IPS-18c (cell line): Measurements from ENCODE around the gene CLDN9.
"Not testable (repeated sequence)": the region's sequence is repeated elsewhere in the genome, so short reads cannot be mapped to it uniquely, and the experiment has no call there.

Experiments used
- H3K4me3 ChIP-seq: 2 replicates; pipeline ENCODE4 v1.7.0; 2013; ENCODE audit warnings: low read depth, mild to moderate bottlenecking, low read length, moderate library complexity; ENCODE audit not compliant: insufficient read depth
- H3K9me3 ChIP-seq: one replicate; pipeline ENCODE4 v1.6.1; 2013; ENCODE audit warnings: mild to moderate bottlenecking, low read length, moderate library complexity; ENCODE audit not compliant: control insufficient read depth, insufficient read depth

Gene CLDN9

DNA sequence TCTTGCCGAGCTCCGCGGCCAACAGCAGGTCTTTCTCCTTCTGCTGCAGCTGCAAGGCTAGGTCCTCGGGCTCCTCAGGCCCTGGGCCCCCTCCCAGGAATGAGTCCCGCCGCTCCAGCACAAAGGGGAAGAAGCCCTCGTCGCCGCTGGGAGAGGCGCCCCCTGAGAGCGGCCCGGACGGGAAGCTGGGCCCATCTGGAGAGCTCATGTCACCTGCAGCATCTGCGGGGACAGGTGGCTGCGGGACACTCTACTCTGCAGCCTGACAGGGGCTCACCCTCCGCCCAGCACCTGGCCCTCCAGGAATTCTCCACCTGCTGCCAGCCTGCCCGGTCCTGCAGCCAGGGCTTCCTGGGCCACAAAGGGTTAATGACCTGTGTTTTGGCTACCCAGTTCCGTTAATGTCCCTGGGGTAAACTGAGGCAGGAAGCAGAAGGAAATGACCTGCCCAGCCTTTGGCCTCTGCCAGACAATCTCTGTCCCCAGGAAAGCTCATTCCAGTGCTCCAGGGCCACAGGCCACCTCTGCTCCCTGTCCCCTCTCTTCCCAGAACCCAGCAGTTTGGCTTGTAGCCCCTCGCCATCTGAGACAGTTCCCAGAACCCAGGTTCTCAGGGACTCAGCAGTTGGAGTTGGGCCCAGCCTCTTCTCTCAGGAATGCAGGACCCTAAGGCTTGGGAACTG, 22.7 kb downstream of the CLDN9 start:
- Histone ChIP-seq H3K4me3 (no peak overlapping the region; the same call in 1 of the 2 replicates), H3K9me3 (no peaks in the 10 kb centered on the region)

DNA sequence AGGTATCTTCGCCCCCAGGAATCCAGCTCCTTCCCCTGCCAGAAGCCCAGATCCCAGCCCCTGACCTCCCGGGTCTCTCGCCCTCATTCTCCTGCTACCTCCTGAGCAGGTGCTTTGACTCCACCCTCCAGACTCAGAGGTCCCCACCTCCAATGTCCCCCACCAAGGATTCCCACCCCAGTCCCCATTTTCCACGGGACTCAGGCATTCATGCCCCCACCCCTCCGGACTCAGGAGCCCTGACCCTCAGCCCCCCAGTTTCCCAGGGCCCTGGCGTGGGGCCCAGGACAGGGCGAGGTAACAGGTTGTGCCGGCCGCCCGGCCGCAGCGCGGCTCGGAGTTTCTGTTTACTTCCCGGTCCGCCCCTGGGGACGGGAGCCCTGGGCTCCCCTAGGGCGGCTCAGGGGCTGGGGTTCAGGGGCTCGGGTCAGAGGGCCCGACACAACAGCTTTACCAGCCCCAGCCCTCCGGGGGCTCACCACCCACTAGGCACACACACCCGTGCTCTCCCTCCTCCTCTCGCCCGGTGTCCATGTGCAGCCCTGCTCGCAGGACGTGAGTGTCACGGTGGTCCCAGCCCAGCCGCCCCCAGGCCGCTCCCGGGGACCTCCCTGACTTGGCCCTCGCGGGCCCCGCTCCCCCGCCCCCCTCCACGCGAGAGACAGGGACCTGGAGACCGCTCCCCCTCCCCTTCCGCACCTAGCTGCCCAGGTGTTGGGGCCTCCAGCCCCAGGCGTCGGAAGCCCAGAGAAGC, 23.4 kb downstream of the CLDN9 start:
- no peaks in the 10 kb centered on the region for H3K9me3 ChIP-seq
- peak overlapping the region; percentile 59; the same call in 1 of the 2 replicates for H3K4me3 ChIP-seq

DNA sequence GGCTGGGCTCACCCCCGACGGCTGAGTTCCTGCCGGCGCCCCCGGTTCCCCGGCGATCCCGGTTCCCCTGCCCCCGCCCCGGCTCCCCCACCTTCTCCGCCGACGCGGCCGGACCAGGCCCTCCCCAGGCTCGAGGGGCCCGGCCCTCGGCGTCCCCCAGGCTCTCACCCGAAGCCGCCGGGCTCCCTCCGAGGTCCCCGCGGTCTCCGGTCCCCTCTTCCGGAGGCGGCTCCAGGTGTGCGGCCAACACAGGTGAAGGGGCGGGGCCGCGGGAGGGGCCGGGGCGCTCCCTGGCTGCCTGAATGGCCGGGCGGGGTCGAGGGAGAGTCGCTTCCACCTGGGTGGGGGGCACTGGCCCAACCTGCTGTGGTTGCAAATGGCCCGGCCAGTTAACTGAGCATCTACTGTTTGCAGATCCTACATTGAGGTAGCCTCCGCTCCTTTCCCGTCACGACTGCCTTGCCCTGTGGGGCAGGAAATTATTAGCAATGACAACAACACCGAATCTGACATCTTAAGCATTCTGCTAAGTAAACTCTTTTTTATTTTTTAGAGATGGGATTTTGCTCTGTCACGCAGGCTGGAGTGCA, 24.1 kb downstream of the CLDN9 start, which contains the start of gene BICDL2:
Gene BICDL2 (minus strand): TSS at position 219 of the 590 bp plus-strand sequence. CDS start 1,448 bp downstream, outside the sequence.
- no peaks in the 10 kb centered on the region for H3K9me3 ChIP-seq
- peak within 1 kb of the TSS; percentile 59; the same call in 1 of the 2 replicates for H3K4me3 ChIP-seq

DNA sequence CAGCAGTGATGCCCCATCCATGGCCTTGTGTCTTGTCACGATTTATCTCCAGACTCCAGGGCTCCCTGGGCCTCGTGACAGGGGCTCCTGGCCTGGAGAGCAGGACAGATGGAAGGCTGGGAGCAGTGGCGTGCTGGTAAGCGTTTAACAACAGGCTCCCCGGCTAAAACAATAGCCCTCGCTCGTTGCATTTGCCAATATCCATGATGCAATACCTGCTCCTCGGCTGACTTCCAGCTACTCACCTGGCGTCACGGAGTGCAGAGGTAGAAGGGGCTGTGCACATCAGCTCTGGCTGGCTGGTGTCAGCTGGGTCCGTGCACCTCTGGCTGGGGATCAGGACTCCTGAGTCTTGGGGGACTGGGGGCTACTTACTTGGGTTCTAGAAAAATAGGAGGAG, 25.5 kb downstream of the CLDN9 start:
- Histone ChIP-seq H3K4me3 (no peak overlapping the region), H3K9me3 (no peaks in the 10 kb centered on the region)

DNA sequence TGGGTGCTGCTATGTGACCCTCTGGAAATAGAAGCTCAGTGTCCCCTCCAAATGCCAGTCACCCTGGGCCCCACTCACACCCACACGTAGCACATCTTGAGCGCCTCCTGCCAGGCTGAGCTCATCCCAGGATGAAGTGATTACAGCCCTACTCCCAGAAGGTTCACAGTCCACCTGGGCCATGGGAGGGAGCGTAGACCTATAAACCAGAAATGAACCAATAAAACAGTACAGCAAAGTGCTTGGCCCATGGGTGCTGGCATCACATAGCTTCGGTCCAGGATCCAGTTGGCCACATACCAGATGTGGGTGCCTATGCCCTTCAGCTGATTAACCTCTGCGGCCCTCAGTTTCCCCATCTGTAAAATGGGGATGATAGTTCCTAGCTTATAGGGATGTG, 26.2 kb downstream of the CLDN9 start:
- H3K9me3 ChIP-seq, result no peaks in the 10 kb centered on the region
- no peak overlapping the region for H3K4me3 ChIP-seq

DNA sequence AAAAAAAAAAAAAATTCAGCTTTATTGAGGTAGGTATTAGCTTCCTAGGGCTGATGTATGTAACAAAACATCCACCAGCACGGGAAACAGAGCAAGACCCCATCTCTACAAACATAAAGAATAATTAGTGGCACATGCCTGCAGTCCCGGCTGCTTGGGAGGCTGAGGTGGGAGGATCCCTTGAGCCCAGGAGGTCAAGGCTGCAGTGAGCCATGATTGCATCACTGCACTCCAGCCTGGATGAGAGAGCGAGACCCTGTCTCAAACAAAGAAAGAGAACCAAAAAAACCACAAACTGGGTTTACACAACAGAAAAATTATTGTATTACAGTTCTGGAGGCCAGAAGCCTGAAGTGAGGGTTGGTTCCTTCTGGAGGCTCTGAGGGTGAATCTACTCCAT, 29.7 kb downstream of the CLDN9 start:
- H3K9me3 ChIP-seq, result no peaks in the 10 kb centered on the region
- no peak overlapping the region for H3K4me3 ChIP-seq

DNA sequence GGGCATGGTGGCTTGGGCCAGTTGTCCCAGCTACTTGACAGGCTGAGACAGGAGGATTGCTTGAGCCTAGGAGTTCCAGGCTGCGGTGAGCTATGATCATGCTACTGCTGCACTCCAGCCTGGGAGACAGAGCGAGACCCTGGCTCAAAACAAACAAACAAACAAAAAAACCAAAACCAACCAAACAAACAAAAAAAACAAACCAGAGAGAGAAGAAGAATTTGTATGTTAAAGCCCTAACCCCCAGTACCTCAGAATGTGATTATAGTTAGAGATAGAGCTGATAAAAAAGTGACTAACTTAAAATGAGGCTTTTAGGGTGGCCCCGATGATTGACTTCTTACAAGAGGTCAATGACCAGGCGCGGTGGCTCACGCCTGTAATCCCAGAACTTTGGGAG, 32.0 kb downstream of the CLDN9 start:
- H3K4me3 ChIP-seq, result no peak overlapping the region

DNA sequence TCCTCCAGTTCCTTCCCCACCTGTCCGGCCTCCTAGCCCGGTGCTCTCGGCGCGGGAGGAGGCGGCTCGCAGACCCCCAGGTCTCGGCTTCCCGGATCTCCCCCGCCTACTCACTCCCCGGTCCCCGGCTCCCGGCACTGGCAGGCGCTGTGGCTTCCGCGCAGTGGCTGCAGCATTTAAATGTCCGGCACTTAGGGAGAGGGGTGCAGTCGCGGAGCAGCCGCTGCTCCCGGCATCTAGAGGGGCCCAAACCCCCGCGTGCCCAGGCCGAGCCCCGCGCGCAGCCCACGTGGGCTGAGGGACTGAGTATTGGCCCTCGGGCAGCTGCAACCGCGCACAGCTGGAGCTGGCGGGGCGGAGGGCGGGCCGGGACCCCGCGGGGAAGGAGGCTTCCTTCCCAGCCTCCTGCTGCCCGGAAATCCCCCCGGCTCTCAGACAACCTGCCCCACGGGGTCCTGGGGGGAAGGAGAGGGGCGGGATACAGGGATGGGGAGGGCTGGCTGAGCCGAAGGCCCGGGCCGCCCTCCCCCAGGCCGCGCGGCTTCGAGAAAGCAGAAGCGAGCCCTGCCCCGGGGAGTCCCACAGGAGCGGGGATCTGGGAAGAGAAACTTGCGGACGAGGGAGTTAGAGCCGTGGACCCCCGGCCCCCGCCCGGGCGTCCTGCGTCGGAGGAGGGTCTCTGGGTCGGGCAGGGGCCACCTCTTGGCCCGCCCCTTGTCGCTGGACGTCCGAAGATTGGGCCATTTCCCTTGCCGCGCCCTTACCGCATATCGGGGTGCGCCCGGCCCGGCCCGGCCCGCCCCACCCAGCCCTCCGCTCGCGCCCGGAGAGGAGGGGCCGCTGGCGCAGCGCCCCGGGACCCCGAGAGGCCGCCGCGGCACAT, 33.3 kb downstream of the CLDN9 start, which contains the start of gene MMP25:
Gene MMP25 (plus strand): TSS at position 804 of the 883 bp plus-strand sequence. CDS start 357 bp downstream, outside the sequence.
- no peaks in the 10 kb centered on the region for H3K9me3 ChIP-seq
- H3K4me3 ChIP-seq, result peak within 1 kb of the TSS; percentile 71

More for the DNA sequence above, 32.0 kb downstream of the CLDN9 start:
- H3K9me3 ChIP-seq, result no peaks in the 10 kb centered on the region

DNA sequence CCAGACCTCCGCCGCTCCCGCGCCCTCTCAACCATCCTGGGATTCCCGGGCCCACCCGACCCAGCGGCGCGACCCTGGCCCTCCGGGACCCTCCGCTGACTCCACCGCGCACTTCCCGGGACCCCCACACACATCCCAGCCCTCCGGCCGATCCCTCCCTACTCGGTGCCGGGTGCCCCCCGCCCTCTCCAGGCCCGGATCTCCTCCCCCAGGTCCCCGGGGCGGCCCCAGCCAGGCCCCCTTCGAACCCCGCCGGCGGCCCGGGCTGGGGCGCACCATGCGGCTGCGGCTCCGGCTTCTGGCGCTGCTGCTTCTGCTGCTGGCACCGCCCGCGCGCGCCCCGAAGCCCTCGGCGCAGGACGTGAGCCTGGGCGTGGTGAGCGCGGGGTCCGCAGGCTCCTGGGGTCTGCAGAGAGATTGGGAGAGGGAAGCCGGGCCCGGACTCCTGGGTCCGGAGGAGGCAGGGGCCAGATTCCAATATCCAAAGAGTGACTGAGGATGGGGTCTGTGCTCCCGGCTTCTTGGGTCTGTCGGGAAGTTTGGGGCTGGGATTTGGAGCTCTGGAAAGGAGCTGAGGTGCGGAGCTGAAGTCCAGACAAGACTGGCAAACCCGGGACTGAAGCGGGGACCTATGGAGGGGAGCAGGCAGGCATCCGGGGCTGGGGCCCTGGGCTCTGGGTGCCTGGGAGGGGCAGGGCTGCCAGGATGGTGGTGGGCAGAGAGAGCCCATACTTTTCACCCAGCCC, 34.1 kb downstream of the CLDN9 start:
- H3K4me3 ChIP-seq, result peak overlapping the region; percentile 71

DNA sequence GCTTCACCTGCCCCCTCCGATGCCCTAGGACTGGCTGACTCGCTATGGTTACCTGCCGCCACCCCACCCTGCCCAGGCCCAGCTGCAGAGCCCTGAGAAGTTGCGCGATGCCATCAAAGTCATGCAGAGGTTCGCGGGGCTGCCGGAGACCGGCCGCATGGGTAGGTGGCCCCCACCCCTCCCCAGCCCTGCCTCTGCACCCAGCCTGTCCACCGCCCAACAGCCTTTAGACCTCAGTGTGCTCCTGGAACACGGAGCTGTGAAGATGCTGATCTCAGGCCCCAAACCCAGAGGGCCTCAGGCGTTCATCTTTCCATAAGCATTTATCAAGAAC, 34.6 kb downstream of the CLDN9 start:
- Histone ChIP-seq H3K9me3 (no peaks in the 10 kb centered on the region), H3K4me3 (peak overlapping the region; percentile 71)

More for the DNA sequence above, 34.1 kb downstream of the CLDN9 start:
- H3K9me3 ChIP-seq, result no peaks in the 10 kb centered on the region

DNA sequence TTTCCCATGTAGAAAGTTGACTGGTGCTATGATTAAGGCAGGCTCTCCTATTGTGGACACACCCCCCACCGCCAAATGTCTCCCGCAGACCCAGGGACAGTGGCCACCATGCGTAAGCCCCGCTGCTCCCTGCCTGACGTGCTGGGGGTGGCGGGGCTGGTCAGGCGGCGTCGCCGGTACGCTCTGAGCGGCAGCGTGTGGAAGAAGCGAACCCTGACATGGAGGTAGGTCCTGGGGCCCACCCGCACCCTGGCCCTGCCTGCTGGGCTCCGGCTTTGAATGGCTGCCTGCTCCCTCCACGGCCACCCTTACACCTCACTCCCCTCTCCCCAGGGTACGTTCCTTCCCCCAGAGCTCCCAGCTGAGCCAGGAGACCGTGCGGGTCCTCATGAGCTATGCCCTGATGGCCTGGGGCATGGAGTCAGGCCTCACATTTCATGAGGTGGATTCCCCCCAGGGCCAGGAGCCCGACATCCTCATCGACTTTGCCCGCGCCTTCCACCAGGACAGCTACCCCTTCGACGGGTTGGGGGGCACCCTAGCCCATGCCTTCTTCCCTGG, 37.3 kb downstream of the CLDN9 start:
- no peaks in the 10 kb centered on the region for H3K9me3 ChIP-seq
- no peak overlapping the region for H3K4me3 ChIP-seq

DNA sequence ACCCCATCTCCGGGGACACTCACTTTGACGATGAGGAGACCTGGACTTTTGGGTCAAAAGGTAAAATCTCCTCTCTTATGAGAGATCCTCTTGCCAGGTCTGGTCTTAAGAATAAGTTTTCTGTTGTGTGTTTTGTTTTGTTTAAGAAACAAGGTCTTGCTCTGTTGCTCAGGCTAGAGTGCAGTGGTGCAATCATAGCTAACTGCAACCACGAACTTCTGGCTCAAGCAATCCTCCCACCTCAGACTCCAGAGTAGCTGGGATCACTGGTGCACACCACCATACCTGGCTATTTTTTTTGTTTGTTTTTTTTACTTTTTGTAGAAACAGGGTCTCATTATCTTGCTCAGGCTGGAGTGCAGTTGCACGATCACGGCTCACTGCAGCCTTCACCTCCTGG, 37.8 kb downstream of the CLDN9 start:
- no peak overlapping the region for H3K4me3 ChIP-seq
- no peaks in the 10 kb centered on the region for H3K9me3 ChIP-seq

DNA sequence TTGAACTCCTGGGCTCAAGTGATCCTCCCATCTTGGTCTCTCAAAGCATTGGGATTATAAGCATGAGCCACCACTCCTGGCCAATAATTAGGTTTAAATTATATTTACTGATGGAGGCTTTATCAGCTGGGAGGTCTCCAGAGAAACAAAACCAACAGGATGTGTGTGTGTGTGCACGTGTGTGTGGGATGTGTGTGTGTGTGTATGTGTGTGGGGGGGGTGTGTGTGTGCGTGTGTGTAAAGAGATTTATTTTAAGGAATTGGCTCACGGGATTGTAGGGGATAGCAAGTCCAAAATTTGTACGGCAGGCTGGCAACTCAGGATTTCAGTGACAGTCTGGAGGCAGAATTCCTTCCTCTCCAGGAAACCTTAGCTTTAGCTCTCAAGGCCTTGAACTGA, 38.3 kb downstream of the CLDN9 start:
- Histone ChIP-seq H3K4me3 (no peak overlapping the region), H3K9me3 (no peaks in the 10 kb centered on the region)

DNA sequence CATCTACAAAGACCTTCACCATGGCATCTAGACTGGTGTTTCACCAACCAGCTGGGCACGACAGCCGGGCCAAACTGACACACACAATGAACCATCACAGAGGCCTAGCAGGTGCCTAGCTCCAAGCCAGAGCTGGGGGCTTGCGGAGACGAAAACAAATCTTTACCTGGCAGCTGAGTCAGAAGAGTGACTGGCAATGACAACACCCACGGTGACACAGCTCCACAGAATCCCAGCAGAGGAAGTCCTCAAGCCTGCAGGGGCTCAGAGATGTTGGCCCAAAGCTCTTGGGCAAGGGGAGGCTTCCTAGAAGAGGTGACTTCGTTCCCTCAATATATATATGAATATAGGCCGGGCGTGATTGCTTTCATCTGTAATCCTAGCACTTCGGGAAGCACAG, 38.8 kb downstream of the CLDN9 start:
- no peaks in the 10 kb centered on the region for H3K9me3 ChIP-seq
- no peak overlapping the region for H3K4me3 ChIP-seq

DNA sequence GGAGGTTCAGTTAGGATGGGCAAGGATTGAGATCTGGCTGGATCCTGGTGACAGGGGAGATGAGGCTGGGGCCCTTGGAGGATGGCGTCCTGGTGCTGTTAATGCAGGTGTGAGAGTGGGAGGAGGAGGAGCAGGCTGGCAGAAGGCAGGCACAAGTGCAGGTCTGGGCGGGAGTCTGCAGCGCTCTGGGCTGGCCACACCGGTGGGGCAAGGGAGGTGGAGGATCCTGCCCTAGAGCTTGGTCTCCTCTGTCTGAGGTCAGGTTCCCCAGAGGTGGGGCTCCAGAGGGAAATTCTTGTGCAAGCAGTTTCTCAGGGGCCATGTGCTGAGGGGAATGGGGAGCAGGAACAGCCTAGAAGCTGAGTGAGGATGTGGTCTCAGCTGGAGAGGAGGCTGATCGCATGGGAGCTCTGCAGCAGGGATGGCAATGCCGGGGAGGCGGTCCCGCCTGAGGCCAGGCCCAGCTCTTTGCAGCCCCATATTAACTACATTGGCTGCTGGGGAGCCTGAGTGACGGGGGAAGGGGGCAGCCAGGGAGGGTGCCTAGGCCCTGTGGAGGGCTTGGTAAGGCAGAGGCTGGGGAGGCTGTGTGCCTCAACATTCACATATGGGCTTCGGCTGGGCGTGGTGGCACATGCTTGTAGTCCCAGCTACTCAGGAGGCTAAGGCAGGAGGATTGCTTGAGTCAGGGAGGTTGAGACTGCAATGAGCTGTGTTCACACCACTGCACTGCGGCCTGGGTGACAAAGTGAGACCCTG, 40.0 kb downstream of the CLDN9 start:
- not testable (repeated sequence) for H3K9me3 ChIP-seq

DNA sequence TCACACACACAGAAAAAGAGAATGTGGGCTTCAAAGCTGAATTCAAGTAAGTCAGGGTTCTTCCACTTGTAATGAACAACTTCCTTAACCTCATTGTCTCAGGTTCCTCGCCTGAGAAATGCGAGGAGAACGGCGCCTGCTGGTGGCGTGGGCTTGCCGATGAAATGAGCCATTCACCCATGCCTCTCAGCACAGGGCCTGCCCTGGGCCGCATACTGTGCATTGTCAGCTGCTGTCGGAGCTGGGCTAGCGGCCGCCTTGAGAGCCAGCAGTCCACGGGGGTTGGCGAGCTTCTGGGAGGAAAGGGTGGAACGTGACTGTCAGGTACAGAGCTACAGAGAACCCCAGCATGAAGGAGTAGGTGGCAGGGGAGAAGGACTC, 40.6 kb downstream of the CLDN9 start:
- not testable (repeated sequence) for H3K4me3 ChIP-seq, H3K9me3 ChIP-seq

More for the DNA sequence above, 40.0 kb downstream of the CLDN9 start:
- H3K4me3 ChIP-seq, result not testable (repeated sequence)
